Measurements from ENCODE around the gene NR2E1.
A peak's percentile ranks its signal among the peaks of the same experiment; 100 is the strongest.

NR2E1 gene

GRCh38 chr6:108163267-108163643 lies 2.6 kb upstream of the NR2E1 start:
- no peak overlapping the region for H3K4me3 ChIP-seq (ENCODE audit: low read depth, low read length)
- TF ChIP-seq CTCF (IDR thresholded peaks at IDR 0.05; ENCODE audit: borderline replicate concordance, insufficient read depth, low read depth, low read length): peak; percentile 33; the same call in 1 of the 2 replicates

- H3K4me3 ChIP-seq (ENCODE audit: low read depth, low read length): no peak overlapping the region
- TF ChIP-seq CTCF (IDR thresholded peaks at IDR 0.05; ENCODE audit: borderline replicate concordance, insufficient read depth, low read depth, low read length): no peak
Observed at GRCh38 chr6:108163644-108164542, 1.9 kb upstream of the NR2E1 start.

GRCh38 chr6:108164543-108164814 lies 1.3 kb upstream of the NR2E1 start:
- no peak overlapping the region for H3K4me3 ChIP-seq (ENCODE audit: low read depth, low read length)
- TF ChIP-seq CTCF (IDR thresholded peaks at IDR 0.05; ENCODE audit: borderline replicate concordance, insufficient read depth, low read depth, low read length): no peak

GRCh38 chr6:108164815-108165706 lies 761 bp upstream of the NR2E1 start:
- TF ChIP-seq CTCF (IDR thresholded peaks at IDR 0.05; ENCODE audit: borderline replicate concordance, insufficient read depth, low read depth, low read length): no peak
- H3K4me3 ChIP-seq (ENCODE audit: low read depth, low read length): no peak overlapping the region

GRCh38 chr6:108166664-108167448 lies 1.0 kb downstream of the NR2E1 start:
- H3K4me3 ChIP-seq (ENCODE audit: low read depth, low read length): no peak overlapping the region
- no peak for TF ChIP-seq CTCF (IDR thresholded peaks at IDR 0.05; ENCODE audit: borderline replicate concordance, insufficient read depth, low read depth, low read length)

- H3K4me3 ChIP-seq (ENCODE audit: low read depth, low read length): no peak overlapping the region
- TF ChIP-seq CTCF (IDR thresholded peaks at IDR 0.05; ENCODE audit: borderline replicate concordance, insufficient read depth, low read depth, low read length): no peak
Observed at GRCh38 chr6:108167449-108168089, 1.7 kb downstream of the NR2E1 start.
